ENCODE results near the gene CBLB.

DNA sequence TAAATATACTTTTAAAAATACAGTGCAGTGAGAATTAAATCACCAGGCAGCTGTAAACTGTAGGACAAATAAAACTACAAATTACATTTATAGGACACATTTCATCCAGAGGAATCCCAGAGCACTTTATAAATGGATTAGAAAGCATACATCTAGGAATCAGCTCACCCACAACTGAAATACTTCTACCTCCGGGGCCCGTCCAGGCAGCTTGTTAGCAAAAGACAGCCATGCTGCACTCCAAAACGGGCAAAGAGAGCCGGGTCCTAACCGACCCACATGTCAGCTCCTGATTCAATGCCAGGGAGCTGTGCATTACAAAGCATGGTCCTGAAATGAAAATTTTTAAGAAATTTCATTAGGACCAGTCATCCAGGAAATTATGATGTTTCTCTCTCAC, 234.1 kb downstream of the CBLB start:
- TF ChIP-seq, protein P1, sequence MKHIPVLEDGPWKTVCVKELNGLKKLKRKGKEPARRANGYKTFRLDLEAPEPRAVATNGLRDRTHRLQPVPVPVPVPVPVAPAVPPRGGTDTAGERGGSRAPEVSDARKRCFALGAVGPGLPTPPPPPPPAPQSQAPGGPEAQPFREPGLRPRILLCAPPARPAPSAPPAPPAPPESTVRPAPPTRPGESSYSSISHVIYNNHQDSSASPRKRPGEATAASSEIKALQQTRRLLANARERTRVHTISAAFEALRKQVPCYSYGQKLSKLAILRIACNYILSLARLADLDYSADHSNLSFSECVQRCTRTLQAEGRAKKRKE (CRISPR knock-in tag; IDR thresholded peaks at IDR 0.05; ENCODE audit: low read depth) = no peak
- TF ChIP-seq, protein P2, sequence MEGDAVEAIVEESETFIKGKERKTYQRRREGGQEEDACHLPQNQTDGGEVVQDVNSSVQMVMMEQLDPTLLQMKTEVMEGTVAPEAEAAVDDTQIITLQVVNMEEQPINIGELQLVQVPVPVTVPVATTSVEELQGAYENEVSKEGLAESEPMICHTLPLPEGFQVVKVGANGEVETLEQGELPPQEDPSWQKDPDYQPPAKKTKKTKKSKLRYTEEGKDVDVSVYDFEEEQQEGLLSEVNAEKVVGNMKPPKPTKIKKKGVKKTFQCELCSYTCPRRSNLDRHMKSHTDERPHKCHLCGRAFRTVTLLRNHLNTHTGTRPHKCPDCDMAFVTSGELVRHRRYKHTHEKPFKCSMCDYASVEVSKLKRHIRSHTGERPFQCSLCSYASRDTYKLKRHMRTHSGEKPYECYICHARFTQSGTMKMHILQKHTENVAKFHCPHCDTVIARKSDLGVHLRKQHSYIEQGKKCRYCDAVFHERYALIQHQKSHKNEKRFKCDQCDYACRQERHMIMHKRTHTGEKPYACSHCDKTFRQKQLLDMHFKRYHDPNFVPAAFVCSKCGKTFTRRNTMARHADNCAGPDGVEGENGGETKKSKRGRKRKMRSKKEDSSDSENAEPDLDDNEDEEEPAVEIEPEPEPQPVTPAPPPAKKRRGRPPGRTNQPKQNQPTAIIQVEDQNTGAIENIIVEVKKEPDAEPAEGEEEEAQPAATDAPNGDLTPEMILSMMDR (IDR thresholded peaks at IDR 0.05) = no peak
- TF ChIP-seq POLR2A (IDR thresholded peaks at IDR 0.05; ENCODE audit: low read length) = no peak
- TF ChIP-seq, protein P3, sequence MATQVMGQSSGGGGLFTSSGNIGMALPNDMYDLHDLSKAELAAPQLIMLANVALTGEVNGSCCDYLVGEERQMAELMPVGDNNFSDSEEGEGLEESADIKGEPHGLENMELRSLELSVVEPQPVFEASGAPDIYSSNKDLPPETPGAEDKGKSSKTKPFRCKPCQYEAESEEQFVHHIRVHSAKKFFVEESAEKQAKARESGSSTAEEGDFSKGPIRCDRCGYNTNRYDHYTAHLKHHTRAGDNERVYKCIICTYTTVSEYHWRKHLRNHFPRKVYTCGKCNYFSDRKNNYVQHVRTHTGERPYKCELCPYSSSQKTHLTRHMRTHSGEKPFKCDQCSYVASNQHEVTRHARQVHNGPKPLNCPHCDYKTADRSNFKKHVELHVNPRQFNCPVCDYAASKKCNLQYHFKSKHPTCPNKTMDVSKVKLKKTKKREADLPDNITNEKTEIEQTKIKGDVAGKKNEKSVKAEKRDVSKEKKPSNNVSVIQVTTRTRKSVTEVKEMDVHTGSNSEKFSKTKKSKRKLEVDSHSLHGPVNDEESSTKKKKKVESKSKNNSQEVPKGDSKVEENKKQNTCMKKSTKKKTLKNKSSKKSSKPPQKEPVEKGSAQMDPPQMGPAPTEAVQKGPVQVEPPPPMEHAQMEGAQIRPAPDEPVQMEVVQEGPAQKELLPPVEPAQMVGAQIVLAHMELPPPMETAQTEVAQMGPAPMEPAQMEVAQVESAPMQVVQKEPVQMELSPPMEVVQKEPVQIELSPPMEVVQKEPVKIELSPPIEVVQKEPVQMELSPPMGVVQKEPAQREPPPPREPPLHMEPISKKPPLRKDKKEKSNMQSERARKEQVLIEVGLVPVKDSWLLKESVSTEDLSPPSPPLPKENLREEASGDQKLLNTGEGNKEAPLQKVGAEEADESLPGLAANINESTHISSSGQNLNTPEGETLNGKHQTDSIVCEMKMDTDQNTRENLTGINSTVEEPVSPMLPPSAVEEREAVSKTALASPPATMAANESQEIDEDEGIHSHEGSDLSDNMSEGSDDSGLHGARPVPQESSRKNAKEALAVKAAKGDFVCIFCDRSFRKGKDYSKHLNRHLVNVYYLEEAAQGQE (IDR thresholded peaks at IDR 0.05) = no peak
- TF ChIP-seq ESRRA (IDR thresholded peaks at IDR 0.05; ENCODE audit: borderline replicate concordance, low read length) = no peak
- TF ChIP-seq NPAS2 (CRISPR knock-in tag; IDR thresholded peaks at IDR 0.05; ENCODE audit: borderline replicate concordance) = no peak
- TF ChIP-seq ZFP36 (IDR thresholded peaks at IDR 0.05; ENCODE audit: borderline replicate concordance, partially characterized antibody) = no peak
- TF ChIP-seq KDM1A (IDR thresholded peaks at IDR 0.05; ENCODE audit: low read depth) = no peak
- no peak for TF ChIP-seq CHD2 (IDR thresholded peaks at IDR 0.05; ENCODE audit: low read length, partially characterized antibody)
- TF ChIP-seq CEBPB (IDR thresholded peaks at IDR 0.05) = no peak
- TF ChIP-seq RCOR1 (IDR thresholded peaks at IDR 0.05; ENCODE audit: low read depth, low read length) = no peak

All from A549 (cell line).